HG03457 (cell line): ENCODE measurements around the gene FLT4.

Experiments
- ATAC-seq: cut with Tn5 transposase; IDR thresholded peaks from one replicate; pipeline ENCODE4 v1.9.1; 2021; ENCODE audit warnings: moderate number of reproducible peaks; ENCODE audit not compliant: unreplicated experiment

FLT4 gene

DNA sequence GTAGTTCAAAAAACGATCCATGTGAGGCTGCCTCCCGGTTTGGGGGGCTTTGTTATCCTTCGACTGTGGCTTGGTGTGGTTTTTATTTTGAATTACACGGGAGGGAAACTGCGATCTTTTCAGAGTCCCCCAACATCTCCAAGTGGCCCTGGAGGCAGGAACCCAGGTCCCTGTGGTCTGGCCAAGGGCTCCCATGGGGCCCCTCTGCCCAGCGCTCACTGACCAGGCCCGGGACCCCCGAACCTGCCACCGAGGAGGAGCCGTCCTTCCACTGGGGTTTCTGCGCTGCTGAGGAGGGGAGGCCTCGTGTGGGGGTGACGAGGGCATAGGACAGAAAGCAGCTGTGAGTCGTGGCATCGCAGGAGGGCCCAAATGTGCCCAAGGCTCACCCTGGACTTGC is 40.0 kb downstream of the FLT4 start:
- no peak for ATAC-seq

DNA sequence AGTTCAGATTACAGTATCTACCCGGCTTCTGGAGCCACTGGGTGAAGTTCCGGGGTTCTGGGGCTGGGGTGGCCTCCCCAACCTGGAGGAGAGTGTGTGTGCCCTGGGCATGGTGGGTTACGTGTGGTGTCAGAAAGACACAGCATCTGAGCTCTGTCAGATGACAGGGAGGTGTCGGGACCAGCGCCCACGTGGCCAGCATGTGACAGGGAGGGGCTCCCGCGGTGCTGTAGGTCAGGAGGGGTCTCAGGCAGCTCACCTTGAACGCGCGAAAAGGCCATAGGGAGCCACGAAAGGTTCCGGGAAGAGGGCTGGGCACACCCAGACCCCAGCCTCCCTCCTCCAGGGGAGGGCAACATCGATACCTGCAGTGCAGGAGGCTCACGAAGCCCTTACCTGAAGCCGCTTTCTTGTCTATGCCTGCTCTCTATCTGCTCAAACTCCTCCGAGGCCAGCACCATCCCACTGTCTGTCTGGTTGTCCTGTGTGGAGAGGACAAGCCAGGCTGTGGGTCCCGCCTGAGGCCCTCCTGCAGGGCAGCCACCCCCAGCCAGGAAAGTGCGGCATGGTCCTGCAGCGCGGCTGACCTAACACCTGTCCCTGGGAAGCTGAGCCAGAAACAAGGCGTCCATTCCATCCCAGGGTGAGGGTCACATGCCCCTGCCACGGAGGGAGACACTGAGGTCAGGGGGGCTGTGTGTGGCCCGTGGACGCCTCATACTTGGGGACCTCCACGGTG is 40.7 kb downstream of the FLT4 start:
- no peak for ATAC-seq

- ATAC-seq, result no peak
Observed at GRCh38 chr5:180607861-180608571, 41.4 kb downstream of the FLT4 start.

- ATAC-seq, result no peak
Observed at GRCh38 chr5:180606215-180606785, 43.1 kb downstream of the FLT4 start.

DNA sequence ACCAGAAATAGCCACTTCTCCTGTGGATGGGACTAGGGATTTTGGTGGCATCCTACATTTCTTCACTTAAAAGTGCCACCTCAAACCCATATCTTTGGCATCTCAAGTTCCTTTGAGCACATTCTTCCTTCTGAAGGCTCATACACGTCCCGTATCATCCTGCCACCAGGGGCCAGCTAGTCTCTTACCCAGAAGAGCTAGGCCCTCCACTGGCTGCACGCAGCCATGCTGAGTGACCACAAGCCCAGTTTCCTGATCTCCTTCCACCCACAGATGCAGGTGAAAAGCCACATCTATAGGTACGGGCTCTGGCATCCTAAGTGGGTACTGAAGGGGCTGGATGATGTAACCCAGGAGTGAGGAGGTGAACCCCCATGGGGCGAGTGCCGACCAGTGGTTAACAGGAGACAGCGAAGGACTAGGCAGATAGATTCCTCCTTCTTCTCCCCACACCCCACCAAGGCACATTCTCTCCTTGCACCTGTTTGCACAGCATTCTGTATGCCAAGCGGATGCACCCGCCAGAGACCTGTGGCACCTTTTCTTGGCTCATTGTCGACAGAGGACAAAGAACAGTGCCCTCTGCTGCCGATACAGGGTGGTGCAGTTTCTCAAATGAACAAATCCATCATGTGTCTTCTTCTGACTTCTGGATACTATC is 43.7 kb downstream of the FLT4 start:
- ATAC-seq, result no peak

GRCh38 chr5:180604271-180604670 is 45.1 kb downstream of the FLT4 start:
- ATAC-seq, result no peak

DNA sequence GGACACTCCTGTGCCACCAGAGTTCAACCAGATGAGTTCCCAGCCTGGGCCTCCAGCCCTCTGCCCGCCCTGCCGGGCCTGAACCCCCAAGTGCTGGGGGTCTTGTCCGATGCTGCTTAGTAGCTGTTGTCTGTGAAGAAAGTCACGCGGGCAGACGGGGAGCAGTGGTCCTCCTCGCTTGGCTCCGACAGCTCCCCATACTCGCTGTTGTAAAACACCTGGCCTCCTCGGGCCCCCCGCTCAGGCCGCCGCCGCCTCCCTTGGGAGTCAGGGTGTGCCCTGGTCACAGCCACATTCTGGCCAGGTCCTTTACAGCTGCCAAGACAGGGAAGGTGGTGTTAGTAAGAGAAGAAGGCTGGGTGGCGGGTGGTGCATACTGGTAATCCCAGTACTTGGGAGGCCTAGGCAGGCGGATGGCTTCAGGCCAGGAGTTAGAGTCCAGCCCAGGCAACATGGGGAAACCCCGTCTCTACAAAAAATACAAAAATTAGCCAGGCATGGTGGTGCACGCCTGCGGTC is 46.3 kb downstream of the FLT4 start:
- ATAC-seq, result no peak

- ATAC-seq, result no peak
Observed at GRCh38 chr5:180602481-180603075, 46.8 kb downstream of the FLT4 start.

DNA sequence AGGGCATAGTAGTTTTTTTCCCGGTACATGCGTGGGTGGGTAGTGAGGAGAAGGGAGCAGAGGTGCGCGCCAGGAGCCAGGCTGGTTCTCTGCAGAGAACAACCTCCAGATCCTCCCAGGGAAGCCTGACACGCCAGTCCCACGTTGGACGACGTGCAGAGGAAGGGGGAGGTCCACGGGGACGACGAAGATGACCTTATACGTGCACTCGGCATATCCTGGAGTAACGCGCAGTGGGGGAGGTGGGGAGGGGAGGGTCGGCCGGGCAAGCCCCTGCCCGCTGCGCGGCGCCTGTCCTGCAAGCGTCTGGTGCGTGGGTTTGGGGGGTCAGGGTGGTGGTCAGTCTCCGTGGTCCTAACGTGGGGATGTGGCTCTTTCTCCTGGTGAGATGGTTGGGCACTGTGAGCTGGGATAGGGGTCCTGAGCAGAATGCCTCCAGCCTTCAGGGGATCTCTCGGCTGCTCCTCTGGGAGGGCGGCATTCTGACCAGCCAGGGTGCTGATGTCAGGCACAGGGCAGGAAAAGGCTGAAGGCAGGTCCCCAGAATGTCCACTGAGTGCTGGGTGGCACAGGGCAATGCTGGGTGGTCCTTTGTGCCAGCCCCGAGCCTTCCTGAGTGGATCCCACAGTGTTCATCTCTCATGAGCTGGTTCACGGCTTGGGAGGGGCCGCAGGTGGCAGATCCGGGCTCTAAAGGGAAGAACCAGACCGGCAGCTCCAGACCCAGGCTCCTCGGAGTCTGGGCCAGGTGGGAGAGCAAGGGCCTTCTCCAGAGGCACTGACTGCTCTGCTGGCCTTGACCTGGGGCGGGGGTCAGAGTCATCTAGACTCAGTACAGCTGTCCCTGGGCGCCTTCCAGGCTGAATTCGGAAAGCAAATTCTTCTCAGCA is 47.6 kb downstream of the FLT4 start:
- no peak for ATAC-seq

DNA sequence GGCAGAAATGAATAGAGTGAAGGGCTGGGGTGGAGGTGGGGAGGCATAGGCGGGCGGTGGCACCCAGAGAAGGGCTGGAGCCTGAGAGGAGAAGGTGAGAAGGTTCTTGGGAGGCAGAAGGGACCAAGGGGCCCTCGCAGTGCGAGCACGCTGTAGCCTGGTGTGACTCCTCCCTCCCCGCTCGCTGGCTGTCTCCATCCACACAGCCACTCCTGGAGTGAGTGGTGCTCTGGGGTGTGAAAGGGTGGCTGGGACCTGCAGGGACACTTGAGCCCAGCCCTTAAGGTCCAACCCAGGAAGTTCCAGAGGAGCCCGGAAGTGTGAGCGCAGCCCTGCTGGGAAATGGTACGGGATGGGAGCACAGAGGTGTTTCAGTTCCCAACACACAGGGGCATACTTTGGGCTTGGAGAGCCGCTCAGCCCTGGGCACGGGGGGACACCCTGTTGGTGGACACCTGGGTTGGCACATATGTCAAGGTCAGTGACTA is 48.8 kb downstream of the FLT4 start:
- no peak for ATAC-seq

- ATAC-seq, result no peak
Observed at GRCh38 chr5:180599981-180600553, 49.3 kb downstream of the FLT4 start.

GRCh38 chr5:180599590-180599914 is 49.8 kb downstream of the FLT4 start:
- no peak for ATAC-seq

DNA sequence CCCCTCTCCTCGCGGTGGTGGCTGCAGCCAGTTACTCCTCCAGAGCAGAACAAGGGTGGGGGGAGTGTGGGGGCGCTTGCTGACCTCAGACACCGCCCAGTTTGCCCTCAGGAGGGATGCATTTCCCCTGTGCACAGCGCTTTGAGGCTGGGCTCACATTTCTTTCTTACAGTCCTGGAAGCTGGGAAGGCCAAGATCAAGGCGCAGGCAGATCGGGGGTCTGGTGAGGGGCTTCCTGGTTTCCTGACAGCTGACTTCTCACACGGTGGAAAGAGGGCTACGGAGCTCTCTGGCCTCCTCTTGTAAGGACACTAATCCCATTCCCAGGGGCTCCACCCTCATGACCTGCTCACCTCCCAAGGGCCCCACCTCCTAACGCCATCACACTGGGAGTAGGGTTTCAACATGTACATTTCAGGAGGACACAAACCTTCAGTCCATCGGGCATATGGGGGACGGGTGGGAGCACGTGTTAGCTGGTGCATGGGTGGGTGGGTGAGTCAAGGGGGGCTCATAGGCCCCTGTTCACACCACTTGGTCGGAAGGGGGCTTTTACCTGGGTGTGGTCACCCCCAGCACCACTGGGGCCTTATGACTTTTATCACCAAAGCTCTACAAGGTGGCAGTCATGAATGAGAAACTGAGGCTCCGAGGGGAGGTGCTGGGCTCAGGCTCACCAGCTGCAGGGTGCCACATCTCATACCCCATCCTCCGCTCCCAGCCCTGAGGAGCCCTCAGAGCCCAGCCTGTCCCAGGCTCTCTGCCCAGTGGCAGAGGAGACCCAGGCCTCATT is 50.4 kb downstream of the FLT4 start:
- no peak for ATAC-seq

- ATAC-seq, result no peak
Observed at GRCh38 chr5:180598316-180598701, 51.1 kb downstream of the FLT4 start.

GRCh38 chr5:180596668-180597231 is 52.6 kb downstream of the FLT4 start:
- no peak for ATAC-seq

GRCh38 chr5:180596115-180596667 is 53.2 kb downstream of the FLT4 start:
- no peak for ATAC-seq

GRCh38 chr5:180595381-180596114 is 53.9 kb downstream of the FLT4 start:
- no peak for ATAC-seq

- ATAC-seq, result no peak
Observed at GRCh38 chr5:180595046-180595379, 54.4 kb downstream of the FLT4 start.
